Measurements from ENCODE around the gene SHD. TPM values are rescaled to one million over a fixed set of nuclear protein-coding genes. Genes with fewer than 3 reads are reported as not detected.

Gene SHD
- total RNA-seq, 2 experiments from 2014 or later: 0.14 to 0.64 TPM

DNA sequence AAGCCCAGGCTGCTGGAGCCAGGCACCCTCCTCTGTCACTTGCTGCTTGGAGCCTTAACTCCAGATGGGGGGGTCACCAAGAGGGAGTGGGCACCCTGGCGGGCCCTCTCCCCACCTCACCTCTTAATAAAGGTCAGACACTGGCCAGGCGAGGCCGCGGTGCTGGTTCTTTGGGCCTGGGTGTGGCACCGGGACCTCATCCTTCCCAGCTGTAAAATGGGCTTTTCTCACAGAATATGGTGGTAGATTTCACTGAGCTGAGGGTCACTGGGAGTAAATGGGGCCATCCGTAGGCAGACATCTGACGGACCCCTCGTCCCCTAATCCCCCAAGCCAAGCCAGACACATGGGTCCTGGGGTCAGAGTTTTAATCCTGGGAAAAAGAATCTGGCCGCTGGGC is 44.6 kb downstream of the SHD start:
- Histone ChIP-seq H3K36me3 (ENCODE audit: insufficient read depth, low read length) (no peaks in the 10 kb centered on the region), H3K27me3 (ENCODE audit: control insufficient read depth in 1 of 2, insufficient read depth in 2 of 2, low read length in 2 of 2) (no peaks in the 10 kb centered on the region), H3K27ac (ENCODE audit: low read depth in 1 of 2, low read length in 2 of 2) (no peak overlapping the region), H3K4me3 (ENCODE audit: low read length) (no peak overlapping the region), H3K9me3 (ENCODE audit: control insufficient read depth in 1 of 2, insufficient read depth in 1 of 2, low read length in 2 of 2) (peaks cover 0 to 8% of the 10 kb centered on the region in 2 experiments), H3K4me1 (ENCODE audit: insufficient read depth, low read length) (peaks cover 22% of the 10 kb centered on the region)
- TF ChIP-seq, protein P1, sequence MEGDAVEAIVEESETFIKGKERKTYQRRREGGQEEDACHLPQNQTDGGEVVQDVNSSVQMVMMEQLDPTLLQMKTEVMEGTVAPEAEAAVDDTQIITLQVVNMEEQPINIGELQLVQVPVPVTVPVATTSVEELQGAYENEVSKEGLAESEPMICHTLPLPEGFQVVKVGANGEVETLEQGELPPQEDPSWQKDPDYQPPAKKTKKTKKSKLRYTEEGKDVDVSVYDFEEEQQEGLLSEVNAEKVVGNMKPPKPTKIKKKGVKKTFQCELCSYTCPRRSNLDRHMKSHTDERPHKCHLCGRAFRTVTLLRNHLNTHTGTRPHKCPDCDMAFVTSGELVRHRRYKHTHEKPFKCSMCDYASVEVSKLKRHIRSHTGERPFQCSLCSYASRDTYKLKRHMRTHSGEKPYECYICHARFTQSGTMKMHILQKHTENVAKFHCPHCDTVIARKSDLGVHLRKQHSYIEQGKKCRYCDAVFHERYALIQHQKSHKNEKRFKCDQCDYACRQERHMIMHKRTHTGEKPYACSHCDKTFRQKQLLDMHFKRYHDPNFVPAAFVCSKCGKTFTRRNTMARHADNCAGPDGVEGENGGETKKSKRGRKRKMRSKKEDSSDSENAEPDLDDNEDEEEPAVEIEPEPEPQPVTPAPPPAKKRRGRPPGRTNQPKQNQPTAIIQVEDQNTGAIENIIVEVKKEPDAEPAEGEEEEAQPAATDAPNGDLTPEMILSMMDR (IDR thresholded peaks at IDR 0.05): no peak
- Mint-ChIP-seq H3K4me3 (no peak overlapping the region), H3K27me3 (no peaks in the 10 kb centered on the region), H3K4me1 (ENCODE audit: low read depth) (peaks cover 25% of the 10 kb centered on the region), H3K27ac (no peak overlapping the region), H3K36me3 (ENCODE audit: low read depth) (peaks cover 4% of the 10 kb centered on the region), H3K9me3 (peaks cover 2% of the 10 kb centered on the region)
- intact Hi-C loops (cut with DNase I, micrococcal nuclease): no loop called here
- ChIA-PET CTCF (no interaction called here), POLR2A (interaction anchor here (0.8 kb wide), 1 partner anchor 20 kb away, joined by 3 read pairs; the partner anchor contains the start of gene MPND)
- ATAC-seq (ENCODE audit: poor library complexity) (no peak), DNase-seq (no peak)

DNA sequence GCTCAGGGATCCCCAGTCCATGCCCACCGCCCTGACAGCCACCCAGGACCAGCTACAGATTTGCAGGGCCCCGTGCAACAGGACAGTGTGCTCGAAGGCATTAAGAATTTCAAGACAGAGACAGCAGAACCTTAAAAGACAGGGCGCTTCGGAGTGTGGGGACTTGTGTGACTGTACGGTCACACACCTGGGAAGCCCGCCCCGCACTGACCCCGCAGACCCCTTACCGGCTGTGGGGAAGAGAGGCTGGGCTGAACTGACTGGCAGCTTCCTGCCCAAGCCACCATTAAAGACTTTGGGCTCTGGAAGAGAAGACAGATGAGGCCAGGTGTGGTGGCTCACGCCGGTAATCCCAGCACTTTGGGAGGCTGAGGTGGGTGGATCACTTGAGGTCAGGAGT is 45.2 kb downstream of the SHD start:
- Mint-ChIP-seq H3K27ac (no peak overlapping the region), H3K9me3 (peaks cover 2% of the 10 kb centered on the region), H3K4me1 (ENCODE audit: low read depth) (peaks cover 25% of the 10 kb centered on the region), H3K36me3 (ENCODE audit: low read depth) (peaks cover 4% of the 10 kb centered on the region), H3K4me3 (no peak overlapping the region), H3K27me3 (no peaks in the 10 kb centered on the region)
- Histone ChIP-seq H3K4me1 (ENCODE audit: insufficient read depth, low read length) (peaks cover 28% of the 10 kb centered on the region), H3K27me3 (ENCODE audit: control insufficient read depth in 1 of 2, insufficient read depth in 2 of 2, low read length in 2 of 2) (no peaks in the 10 kb centered on the region), H3K36me3 (ENCODE audit: insufficient read depth, low read length) (no peaks in the 10 kb centered on the region), H3K27ac (ENCODE audit: low read depth in 1 of 2, low read length in 2 of 2) (no peak overlapping the region), H3K4me3 (ENCODE audit: low read length) (no peak overlapping the region), H3K9me3 (ENCODE audit: control insufficient read depth in 1 of 2, insufficient read depth in 1 of 2, low read length in 2 of 2) (peaks cover 0 to 8% of the 10 kb centered on the region in 2 experiments)
- no peak for ATAC-seq (ENCODE audit: poor library complexity)
- POLR2A ChIA-PET: no interaction called here
- intact Hi-C loops (cut with DNase I, micrococcal nuclease): no loop called here
- TF ChIP-seq, protein P1 (IDR thresholded peaks at IDR 0.05): no peak
- DNase-seq: no peak
- CTCF ChIA-PET: interaction anchor here (0.9 kb wide), 1 partner anchor 77 kb away, joined by 3 read pairs; the partner anchor contains the start of gene YJU2

DNA sequence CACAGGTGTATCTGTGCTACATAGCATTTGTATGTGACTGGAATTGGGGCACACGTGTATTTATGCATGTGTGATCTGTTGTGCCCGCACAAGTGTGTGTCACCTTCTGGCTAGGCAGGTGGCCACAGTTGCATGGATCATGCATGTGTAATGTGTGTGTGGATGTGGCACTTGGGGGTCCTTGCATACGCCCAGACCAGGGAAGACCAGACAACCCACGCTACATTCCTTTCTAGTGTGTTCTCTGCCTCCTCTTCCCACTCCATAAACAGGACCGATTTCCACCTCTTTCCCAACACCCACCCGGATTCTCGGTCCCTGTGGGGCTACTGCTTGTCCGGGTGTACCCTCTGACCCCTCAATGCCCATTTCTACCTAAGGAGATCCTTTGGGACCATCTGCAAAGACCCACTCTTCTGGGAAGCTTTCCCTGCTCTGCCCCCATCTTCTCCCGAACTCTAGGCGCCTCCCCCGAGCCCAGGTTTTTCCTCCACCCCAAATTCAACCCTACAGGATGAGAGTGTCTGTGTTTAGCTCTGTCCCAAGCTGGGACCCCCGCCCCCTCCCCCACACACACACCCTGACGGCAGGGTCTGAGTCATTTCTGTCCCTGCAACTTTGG is 47.3 kb downstream of the SHD start:
- no peaks in the 10 kb centered on the region for H3K27me3 ChIP-seq (ENCODE audit: control insufficient read depth in 1 of 2, insufficient read depth in 2 of 2, low read length in 2 of 2)
- peak overlapping the region; percentile 52 for H3K4me3 ChIP-seq (ENCODE audit: low read length)
- H3K4me1 ChIP-seq (ENCODE audit: insufficient read depth, low read length): peaks cover 31% of the 10 kb centered on the region
- intact Hi-C loops (cut with DNase I, micrococcal nuclease): loop anchor here in 1 of 2 experiments (2.0 to 5.0 kb wide), 4 partner anchors 22 to 146 kb away; partner anchors contain the start of genes FSD1, HDGFL2, UBXN6 and YJU2
- no peaks in the 10 kb centered on the region for H3K27me3 Mint-ChIP-seq
- DNase-seq (peak in 1 of 14 experiments; percentile 21), ATAC-seq (ENCODE audit: poor library complexity) (no peak)
- H3K36me3 ChIP-seq (ENCODE audit: insufficient read depth, low read length): no peaks in the 10 kb centered on the region
- peaks cover 4% of the 10 kb centered on the region for H3K36me3 Mint-ChIP-seq (ENCODE audit: low read depth)
- ChIA-PET POLR2A (no interaction called here), CTCF (no interaction called here)
- H3K9me3 Mint-ChIP-seq: no peaks in the 10 kb centered on the region
- H3K4me1 Mint-ChIP-seq (ENCODE audit: low read depth): peaks cover 25% of the 10 kb centered on the region
- peak overlapping the region; percentile 77 for H3K4me3 Mint-ChIP-seq
- peaks cover 0 to 8% of the 10 kb centered on the region in 2 experiments for H3K9me3 ChIP-seq (ENCODE audit: control insufficient read depth in 1 of 2, insufficient read depth in 1 of 2, low read length in 2 of 2)
- TF ChIP-seq, protein P1 (IDR thresholded peaks at IDR 0.05): no peak
- no peak overlapping the region for H3K27ac ChIP-seq (ENCODE audit: low read depth in 1 of 2, low read length in 2 of 2)
- peak overlapping the region; percentile 27 for H3K27ac Mint-ChIP-seq

All from CD4-positive, alpha-beta T cell (primary cell).